Stimulated activated naive CD4-positive, alpha-beta T cell (primary cell): ENCODE measurements around the gene DVL3.
"Not testable (repeated sequence)": the region's sequence is repeated elsewhere in the genome, so short reads cannot be mapped to it uniquely, and the experiment has no call there.

Experiments
- DNase-seq, 6 experiments: peaks; one replicate each; lab custom pipeline; 2025; lab: John Stamatoyannopoulos, UW

Gene DVL3

DNA sequence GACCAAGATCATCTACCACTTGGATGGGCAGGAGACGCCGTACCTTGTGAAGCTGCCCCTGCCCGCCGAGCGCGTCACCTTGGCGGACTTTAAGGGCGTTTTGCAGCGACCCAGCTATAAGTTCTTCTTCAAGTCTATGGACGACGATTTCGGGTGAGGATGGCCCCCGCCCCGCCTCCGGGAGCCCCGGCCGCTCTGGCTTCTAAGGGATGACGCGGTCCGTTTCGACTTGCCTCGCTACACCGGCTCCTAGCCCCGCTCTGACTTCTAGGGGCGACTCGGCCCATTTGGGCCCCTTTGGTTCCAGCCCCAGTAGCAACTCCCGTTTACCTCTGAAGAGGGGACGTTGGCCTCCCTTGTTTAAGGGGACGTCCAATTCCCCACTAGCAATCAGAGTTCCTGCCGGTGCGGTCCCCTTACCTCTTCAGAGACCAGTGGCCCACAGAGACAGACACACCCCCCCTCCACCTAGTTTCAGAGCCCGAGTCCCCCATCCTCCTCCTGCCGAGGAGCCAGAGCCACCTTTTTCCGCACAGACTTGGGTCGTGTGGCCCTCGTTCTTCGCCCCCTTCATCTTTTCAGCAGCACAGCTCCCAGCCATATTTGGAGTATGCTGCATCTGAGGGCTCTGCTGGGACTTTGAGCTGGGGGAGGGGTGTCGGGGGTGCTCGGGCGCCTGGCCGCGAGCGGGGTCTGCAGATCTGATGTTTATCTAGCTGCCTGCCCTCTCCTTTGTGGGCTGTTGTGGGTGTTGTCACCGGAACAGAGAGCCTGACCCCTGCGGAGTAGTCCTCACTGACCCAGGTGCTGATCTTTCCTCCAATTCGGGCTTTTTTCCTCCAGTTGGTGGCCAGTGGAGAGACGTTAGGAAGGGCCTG lies 706 bp downstream of the DVL3 start:
- peak in 5 of 6 experiments; percentile 30 to 48 (median 39) for DNase-seq

DNA sequence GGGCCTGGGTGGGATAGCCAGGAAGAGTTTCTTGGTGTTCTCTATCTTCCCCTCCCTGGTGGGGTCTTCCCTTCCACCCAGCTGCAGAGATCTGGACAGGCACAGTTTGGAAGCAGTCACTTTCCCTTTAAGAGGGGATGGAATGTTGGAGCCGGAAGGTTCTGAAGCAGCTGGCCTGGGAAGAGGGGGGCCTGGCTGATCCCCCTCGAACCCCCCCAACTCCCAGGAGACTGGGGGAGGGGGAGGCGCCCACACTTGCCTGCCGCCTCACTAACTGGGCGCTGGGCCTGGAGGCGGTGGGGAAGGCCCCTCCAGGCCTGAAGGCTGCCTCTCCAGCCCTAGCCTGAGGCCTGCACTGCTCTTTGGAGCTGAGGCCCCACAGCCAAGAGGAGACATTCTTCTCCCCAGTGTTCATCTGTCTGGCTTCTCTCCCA lies 1.4 kb downstream of the DVL3 start:
- DNase-seq, result no peak

DNA sequence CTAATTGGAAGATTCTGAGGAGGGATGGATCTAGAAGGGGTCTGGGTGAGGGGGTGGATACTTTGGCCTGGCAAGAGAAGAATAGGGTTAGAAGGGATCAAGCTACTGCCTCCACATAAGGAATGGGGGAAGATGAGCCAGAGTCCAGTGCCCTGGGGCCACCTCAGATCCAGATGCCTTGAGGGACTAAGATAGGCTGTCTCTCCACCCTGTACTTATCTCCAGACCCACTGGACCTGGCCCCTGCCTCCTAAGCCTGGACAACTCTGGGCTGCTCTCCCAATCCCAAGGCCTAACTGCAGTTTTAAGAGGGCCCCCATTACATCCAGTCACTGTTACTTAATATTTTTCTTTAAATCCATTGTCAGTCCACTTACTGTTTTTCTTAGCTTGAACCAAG lies 2.0 kb downstream of the DVL3 start:
- DNase-seq, result no peak

DNA sequence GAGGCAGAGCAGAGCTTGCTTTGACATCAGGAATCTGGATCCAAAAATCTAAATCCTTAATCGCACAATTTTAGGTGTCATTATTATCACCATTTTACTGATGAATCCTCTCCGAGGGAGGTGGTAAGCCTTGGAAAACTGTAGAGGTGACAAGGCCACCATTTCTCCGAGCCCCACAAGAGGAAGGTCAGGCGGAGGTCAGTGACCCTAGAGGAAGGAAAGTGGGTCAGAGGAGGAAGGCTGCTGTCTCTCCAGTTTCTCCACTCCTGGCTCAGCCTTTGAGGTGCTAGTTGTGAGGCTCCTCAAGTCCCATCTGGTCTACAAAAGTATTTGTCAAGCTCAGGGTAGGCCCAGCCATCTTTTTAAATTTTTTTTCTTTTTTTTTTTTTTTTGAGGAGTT lies 3.2 kb downstream of the DVL3 start:
- DNase-seq, result no peak

DNA sequence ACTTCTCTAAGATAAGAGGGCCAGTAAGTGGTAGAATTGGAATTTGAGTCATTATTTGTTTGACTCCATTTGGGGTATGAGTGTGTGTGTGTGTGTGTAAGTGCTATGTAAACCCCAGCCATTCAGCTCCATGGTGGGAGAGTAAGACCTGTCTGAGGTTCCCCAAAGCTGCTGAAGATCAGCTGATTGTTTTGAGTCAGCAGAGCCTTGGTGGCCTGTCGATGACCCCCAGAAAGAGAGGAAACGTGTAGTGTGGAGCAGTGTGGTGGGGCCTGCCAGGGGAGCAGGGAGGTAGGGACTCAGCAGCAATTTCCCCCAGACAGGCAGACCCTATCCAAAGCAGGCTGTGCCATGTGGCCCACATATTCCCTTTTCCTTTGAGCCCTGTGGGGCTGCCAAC lies 5.3 kb downstream of the DVL3 start:
- DNase-seq, result no peak

DNA sequence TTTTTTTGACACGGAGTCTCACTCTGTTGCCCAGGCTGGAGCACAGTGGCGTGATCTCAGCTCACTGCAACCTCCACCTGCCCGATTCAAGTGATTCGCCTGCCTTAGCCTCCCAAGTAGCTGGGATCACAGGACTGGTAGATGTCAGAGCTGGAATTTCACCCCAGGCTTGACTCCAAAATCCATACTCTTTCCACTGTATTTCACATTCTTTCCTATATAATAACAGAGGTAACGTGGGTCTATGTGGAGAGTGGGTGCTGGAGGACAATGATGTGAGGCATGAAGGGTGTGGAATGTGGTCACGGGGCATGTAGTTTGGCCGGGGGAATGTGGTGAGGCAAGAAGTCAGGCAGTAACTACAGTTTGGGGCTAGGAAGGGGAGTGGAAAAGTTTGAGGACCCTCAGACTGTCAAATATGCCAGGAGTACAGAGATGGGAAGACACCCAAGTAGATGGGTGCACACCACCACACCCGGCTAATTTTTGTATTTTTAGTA lies 7.4 kb downstream of the DVL3 start:
- not testable (repeated sequence) for DNase-seq

DNA sequence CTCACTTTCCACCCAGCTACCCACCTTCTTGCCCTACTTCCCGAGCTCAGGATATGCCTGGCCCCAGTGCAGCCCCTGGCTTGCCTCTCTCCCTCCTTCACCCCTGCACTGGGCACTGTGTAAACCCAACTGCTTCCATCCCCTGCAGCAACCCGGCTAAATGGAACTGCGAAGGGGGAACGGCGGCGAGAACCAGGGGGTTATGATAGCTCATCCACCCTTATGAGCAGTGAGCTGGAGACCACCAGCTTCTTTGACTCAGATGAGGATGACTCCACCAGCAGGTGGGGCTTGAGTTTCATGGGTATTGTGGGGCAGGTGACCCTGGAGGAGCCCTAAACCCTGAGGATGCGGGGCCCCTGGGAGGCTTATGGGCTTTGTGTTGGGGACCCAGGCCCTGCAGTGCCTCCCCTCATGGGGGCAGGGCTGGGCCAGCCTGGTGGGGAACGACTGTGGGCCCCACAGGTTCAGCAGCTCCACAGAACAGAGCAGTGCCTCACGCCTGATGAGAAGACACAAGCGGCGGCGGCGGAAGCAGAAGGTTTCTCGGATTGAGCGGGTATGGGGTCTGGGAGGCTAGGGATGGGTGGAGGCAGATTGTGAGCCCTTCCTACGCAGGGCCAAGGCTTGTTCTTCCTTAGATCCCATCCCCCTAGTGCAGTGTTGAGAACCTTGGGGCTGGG lies 9.6 kb downstream of the DVL3 start:
- DNase-seq, result no peak

DNA sequence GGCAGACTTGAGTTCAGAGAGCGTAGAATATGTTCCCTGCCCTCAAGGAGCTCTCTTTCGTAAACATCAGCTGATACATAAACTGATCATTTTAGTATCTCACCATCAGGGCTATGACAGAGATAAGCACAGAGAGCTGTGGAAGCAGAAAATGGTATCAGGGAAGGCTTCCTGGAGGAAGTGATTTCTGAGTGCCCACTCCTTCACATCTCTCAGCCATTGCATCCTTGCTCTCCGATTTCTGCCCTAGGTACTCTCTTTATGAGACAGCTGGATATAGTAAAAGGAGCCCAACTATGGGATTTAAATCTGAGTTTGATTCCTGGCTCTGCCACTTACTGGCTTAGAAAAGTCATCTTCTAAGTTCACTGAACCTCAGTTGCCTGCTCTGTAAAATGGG lies 10.4 kb downstream of the DVL3 start:
- DNase-seq, result no peak

DNA sequence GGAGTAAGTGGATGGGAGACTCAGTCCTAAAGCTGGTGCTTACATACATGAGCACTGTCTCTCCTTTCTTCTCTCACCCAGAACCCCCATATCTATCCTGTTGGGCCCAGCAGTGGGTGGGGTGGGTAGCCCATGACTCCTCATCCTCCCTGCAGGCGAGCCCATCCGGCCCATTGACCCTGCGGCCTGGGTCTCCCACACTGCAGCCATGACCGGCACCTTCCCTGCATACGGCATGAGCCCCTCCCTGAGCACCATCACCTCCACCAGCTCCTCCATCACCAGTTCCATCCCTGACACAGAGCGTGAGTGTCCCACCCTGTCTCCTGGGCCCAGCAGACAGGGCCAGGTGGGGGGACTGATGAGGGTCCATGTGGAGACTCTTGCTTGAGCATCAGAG lies 11.5 kb downstream of the DVL3 start:
- no peak for DNase-seq

DNA sequence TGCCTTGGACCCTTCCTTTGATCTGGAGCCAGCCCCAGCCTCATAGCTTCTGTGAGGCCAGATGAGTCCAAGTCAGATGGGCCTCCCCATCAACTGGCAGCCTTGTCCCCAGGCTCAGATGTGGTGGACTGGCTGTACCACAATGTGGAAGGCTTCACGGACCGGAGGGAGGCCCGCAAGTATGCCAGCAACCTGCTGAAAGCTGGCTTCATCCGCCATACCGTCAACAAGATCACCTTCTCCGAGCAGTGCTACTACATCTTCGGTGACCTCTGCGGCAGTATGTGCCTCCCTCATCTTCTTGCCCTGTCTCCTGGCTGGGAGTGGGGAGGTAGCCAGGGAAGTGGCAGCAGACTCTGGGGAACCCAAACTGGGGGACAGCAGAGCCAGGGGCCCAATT lies 12.6 kb downstream of the DVL3 start:
- DNase-seq, result no peak

DNA sequence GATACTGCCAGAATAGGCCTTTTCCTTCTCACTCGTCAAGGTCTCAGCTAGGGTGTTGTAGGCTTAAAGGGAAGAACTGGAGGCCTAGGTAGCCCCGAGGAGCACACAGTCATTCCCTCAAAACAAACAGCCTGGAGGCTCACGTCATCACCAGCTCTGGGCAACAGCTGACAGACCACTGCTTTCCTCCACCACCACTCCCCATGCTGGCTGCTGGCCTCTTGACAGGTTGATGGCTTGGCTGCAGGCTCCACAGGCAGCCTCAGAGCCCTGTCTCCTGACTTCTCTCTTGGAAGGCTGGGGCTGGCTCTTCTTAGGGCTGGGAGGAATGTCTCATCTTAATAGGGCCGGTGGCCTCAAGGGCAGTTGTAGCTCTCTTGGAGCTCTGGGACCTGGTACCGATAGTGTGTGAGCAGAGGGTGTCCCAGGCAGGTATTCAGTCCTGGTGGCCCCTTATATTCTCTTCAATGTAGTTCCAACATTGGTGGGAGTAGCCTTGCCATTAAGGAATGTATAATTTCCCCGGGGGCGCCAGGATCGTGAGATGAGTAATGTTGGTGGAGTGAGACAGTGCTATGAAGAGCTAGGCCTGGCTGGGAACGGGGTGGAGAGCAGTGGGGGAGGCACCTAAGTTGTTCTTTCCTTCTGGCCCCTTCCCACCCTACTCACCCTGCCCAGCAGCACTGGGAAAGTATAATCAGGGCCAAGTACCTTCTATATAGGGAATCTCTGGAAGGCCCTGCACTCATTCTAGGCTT lies 13.4 kb downstream of the DVL3 start:
- DNase-seq, result no peak

DNA sequence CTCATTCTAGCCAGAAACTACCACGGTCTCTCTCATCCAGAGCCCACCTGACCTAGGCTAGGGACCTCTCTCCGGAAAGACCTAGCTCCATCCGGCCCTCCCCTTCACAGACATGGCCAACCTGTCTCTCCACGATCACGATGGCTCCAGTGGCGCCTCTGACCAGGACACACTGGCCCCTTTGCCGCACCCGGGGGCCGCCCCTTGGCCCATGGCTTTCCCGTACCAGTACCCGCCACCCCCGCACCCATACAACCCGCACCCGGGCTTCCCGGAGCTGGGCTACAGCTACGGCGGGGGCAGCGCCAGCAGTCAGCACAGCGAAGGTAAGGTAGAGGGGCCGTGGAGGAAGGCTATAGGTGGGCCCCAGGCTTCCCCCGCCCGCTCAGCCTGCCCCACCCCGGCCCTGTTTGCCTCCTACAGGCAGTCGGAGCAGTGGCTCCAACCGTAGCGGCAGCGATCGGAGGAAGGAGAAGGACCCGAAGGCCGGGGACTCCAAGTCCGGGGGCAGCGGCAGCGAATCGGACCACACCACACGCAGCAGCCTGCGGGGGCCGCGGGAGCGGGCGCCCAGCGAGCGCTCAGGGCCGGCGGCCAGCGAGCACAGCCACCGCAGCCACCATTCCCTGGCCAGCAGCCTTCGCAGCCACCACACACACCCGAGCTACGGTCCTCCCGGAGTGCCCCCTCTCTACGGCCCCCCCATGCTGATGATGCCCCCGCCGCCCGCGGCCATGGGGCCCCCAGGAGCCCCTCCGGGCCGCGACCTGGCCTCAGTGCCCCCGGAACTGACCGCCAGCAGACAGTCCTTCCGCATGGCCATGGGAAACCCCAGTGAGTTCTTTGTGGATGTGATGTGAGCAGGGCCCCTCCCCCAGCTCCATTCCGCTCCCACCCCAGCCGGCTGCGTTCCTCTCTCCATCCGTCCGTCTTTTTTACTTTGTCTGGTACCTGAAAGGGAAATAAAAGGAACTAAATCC lies 15.0 kb downstream of the DVL3 start:
- DNase-seq, result no peak

DNA sequence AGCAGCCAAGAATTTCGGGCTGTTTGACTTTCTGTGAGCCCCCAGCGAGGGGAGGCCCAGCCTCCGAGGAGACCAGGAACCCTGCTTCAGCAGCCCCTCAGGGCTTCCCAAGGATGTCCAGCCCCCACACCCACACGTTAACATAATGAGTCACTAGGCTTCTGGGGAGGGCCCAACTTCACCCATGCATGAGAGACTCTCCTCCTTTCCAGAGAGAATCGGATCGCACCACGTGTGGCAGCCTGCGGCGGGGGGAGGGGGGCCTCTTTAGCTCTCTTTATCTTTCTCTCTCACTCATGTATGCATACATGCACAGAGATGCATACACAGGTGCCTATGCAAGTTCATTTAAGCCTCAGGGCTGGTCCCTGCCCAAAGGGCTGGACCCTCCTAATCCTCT lies 16.4 kb downstream of the DVL3 start:
- DNase-seq, result no peak

DNA sequence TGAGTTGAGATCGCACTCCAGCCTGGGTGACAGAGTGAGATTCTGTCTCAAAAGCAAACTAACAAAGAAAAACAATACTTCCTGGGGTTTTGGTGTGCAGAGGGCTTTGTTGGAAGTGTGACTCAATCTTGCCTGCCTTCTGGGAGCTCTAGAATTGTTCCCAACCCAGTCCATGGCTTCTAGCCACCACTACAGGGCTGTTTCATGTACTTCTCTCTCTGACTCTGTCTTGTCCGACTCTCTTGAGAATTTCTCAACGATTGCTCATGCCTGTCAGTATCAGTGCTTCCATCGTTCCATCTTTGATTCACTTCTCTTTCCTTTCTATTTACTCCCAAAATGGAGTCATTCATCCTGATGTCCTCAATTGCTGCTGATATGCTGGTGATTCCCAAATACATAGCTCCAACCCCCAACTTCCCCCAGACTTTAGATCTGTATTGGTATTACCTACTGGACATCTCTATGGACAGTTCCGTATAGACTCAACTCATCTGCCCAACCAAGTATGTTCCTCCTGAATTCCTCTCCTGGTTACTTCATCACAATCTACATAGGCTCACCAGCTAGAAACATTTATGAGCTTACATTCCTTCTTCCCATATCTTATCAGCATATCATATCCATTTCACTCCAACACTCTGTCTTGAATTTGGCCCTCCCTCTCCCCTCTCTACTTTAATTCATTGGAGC lies 17.6 kb downstream of the DVL3 start:
- no peak for DNase-seq

DNA sequence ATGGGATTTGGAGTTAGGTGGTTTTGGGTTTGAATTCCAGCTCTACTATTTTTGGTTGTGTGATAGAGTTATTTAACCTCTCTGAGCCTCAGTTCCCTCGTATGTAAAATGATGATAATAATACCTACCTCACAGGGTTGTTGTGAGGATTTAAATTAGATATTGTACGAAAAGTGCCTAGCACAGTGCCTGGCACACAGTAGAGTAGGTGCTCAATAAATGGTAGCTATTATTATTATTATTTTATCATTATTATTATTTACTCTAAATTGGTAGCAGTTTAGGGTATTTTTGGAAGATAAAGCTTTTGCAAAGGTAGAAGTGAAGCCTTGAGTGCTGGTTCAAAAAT lies 18.2 kb downstream of the DVL3 start:
- no peak for DNase-seq

DNA sequence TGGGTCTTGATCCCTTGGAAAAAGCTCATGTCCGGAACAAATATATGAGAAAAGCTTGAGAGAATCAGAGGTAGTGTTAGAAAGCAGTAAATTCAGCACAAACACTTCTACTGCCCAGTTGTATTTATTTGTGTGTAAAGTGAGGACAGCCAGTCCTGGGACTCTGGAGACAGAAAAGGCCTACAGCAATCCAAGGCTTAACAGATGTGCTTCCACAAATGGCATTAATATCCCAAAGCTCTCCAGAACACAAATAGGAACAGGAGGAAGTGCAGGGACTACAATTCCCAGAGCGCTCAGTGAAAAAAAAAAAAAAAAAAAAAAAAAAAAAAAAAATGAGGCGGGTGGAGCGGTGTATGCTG lies 19.1 kb downstream of the DVL3 start:
- no peak for DNase-seq

DNA sequence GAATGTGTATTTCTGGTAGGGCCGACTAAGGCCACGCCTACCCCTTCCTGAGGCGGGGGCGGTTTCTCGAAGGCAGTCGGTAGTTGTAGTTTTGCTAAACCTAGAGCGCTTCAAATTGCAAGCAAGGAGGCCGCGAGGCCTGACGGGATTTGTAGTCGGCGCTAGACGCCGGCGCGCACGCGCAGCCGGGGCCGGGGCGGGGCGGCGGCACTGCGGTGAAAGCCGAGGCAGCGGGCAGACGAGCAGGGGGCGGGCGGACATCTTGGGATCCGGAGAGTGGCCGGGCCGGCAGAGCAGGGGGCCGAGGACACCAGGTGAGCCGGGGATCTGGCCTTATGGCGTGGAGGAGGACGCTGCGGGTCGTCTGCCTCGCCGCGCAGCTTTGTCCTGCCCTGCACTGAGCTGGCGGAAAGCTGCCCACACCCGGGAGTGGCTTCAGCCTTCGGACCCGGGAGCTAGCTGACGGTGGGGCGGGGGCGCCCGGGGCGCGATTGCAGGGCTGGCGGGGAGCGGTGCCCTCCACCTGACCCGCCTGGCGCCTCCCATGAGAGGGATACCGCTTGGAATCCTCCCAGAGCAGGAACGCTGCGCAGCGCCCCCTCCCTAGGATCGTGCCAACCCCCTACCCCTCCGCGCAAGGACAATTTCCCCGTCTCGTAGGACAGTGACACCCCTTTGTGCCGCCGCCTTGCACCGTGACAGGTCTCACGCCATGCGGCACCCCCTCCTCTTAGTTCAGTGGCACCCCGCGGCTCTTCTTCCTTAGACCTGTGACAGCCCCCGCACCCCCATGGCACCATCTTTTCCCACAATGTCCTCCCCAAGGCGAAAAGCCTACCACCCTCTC lies 19.7 kb downstream of the DVL3 start, which contains the start of gene AP2M1:
Gene AP2M1, plus strand, starts transcription at position 210 of the 847 bp plus-strand sequence. CDS start 2,139 bp downstream, outside the sequence.
- peak; percentile 95 to 98 (median 96) for DNase-seq

DNA sequence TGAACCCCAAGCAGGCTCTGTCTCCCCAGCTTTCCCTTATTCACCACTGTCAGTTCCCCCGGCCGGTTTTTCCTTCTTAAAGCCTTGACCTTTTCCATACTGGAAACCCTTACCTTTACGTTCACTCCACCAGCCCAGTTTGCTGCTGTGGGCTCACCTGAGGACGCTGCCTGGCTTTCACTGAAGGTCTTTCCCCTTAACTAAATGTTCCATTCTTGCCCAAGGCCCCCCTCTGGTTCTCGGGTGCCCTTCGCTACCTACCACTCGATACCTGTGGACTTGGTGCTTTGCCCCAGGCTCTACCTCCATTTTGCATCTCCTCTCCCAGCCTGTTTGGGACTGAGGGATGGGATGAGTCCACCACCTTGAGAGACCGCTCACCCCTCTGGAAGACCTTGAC lies 20.3 kb downstream of the DVL3 start:
- no peak for DNase-seq

DNA sequence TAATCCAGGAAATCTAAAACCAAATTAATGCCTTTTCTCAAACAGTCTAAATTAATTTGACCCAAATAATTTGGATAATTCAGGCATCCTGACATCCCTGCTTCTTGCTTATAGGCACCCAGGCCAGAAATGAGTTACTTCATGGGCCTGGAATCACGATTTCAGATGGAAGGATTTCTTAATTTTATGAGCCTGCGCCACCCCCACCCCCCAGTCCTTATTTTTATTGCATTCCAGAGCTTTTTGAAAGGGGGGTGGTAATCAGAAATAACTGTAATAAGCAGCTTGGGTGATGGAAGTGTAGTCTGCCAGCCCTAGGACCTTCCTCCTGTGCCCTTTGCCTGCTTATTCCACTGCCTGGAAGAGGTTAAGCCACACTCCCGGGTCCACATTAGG lies 20.8 kb downstream of the DVL3 start:
- no peak for DNase-seq
